GM18499 (cell line): ENCODE results near the gene ADIRF.
"Not testable (repeated sequence)": the region's sequence is repeated elsewhere in the genome, so short reads cannot be mapped to it uniquely, and the experiment has no call there.

ENCODE experiments used
- ATAC-seq: cut with Tn5 transposase; IDR thresholded peaks from one replicate; pipeline ENCODE4 v1.9.1; 2021; ENCODE audit warnings: moderate number of reproducible peaks; ENCODE audit not compliant: insufficient read depth, unreplicated experiment

ADIRF gene

GRCh38 chr10:86945361-86946212, 22.7 kb upstream of the ADIRF start:
- ATAC-seq: no peak

GRCh38 chr10:86946213-86947155, 21.8 kb upstream of the ADIRF start:
- no peak for ATAC-seq

GRCh38 chr10:86947806-86948205, 20.5 kb upstream of the ADIRF start:
- ATAC-seq: not testable (repeated sequence)

- no peak for ATAC-seq
Measured at GRCh38 chr10:86950349-86950748, 17.9 kb upstream of the ADIRF start.

- ATAC-seq: no peak
Measured at GRCh38 chr10:86951184-86951761, 17.0 kb upstream of the ADIRF start.

- ATAC-seq: no peak
Measured at GRCh38 chr10:86952106-86952505, 16.2 kb upstream of the ADIRF start.

- not testable (repeated sequence) for ATAC-seq
Measured at GRCh38 chr10:86952697-86953096, 15.6 kb upstream of the ADIRF start.

- ATAC-seq: no peak
Measured at GRCh38 chr10:86953747-86954680, 14.3 kb upstream of the ADIRF start.

- ATAC-seq: no peak
Measured at GRCh38 chr10:86954681-86955500, 13.4 kb upstream of the ADIRF start.

GRCh38 chr10:86955501-86956194, 12.6 kb upstream of the ADIRF start:
- no peak for ATAC-seq

GRCh38 chr10:86956195-86956847, 12.0 kb upstream of the ADIRF start:
- ATAC-seq: no peak

GRCh38 chr10:86956848-86957448, 11.3 kb upstream of the ADIRF start:
- ATAC-seq: no peak

GRCh38 chr10:86957471-86958115, 10.7 kb upstream of the ADIRF start, which contains the start of gene MMRN2:
TSS of gene MMRN2 (minus strand) at chr10:86957615. CDS start at chr10:86957541, 74 bp downstream.
- ATAC-seq: no peak

- no peak for ATAC-seq
Measured at GRCh38 chr10:86958116-86958900, 10.0 kb upstream of the ADIRF start, which contains the start of gene SNCG. TSS of gene SNCG (plus strand) at chr10:86958599. CDS start at chr10:86958698, 99 bp downstream.

GRCh38 chr10:86958901-86959736, 9.2 kb upstream of the ADIRF start:
- ATAC-seq: no peak
